ENCODE measurements around the gene SPSB3.

DNA sequence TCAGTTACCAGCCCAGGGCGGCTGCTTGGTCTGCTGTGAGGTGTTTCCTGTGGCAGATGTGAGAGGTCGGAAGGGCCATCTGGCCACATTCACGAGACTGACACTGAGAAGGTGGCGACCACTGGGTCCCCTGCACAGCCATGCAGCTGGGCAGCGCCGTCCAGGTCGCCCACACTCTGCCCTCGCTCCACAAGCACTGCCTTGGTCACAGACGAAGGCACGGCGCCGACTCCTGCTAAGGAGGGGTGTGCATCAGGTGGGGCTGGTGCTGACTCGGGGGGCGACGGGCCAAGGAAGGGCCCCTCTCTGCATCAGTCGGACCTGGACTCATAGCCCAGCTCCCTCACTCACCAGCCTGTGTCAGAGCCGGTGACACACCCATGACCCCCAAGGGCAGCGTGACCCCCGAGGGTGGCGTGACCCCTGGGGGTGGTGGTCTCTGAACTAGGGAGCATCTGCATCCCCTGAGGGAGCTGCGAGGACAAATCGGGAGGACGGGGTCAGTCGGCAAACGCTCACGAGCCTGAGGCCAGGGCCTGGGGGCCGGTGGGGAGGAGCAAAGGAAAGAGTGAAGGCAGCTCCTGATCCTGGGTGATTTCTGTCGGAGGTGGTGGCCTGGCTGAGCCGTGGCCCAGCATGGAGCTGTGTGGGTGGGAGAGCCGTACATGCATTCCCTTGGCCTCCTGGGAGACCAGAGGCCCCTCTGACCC, 41.4 kb downstream of the SPSB3 start:
- TF ChIP-seq CTCF (conservative IDR thresholded peaks at IDR 0.05; ENCODE audit: low read depth in 2 of 2), result no peak
- TF ChIP-seq POLR2AphosphoS5 (IDR thresholded peaks at IDR 0.05; ENCODE audit: low read depth), result no peak
- TF ChIP-seq, protein P1, sequence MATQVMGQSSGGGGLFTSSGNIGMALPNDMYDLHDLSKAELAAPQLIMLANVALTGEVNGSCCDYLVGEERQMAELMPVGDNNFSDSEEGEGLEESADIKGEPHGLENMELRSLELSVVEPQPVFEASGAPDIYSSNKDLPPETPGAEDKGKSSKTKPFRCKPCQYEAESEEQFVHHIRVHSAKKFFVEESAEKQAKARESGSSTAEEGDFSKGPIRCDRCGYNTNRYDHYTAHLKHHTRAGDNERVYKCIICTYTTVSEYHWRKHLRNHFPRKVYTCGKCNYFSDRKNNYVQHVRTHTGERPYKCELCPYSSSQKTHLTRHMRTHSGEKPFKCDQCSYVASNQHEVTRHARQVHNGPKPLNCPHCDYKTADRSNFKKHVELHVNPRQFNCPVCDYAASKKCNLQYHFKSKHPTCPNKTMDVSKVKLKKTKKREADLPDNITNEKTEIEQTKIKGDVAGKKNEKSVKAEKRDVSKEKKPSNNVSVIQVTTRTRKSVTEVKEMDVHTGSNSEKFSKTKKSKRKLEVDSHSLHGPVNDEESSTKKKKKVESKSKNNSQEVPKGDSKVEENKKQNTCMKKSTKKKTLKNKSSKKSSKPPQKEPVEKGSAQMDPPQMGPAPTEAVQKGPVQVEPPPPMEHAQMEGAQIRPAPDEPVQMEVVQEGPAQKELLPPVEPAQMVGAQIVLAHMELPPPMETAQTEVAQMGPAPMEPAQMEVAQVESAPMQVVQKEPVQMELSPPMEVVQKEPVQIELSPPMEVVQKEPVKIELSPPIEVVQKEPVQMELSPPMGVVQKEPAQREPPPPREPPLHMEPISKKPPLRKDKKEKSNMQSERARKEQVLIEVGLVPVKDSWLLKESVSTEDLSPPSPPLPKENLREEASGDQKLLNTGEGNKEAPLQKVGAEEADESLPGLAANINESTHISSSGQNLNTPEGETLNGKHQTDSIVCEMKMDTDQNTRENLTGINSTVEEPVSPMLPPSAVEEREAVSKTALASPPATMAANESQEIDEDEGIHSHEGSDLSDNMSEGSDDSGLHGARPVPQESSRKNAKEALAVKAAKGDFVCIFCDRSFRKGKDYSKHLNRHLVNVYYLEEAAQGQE (IDR thresholded peaks at IDR 0.05; ENCODE audit: unreplicated experiment), result no peak
- TF ChIP-seq EZH2 (IDR thresholded peaks at IDR 0.05; ENCODE audit: low read depth, unreplicated experiment), result no peak
- no peak for TF ChIP-seq CREB1 (CRISPR knock-in tag; IDR thresholded peaks at IDR 0.05; ENCODE audit: low read depth)
- TF ChIP-seq EZH2phosphoT487 (IDR thresholded peaks at IDR 0.05; ENCODE audit: unreplicated experiment), result no peak

All from GM23338 (cell line).